Hepatic stellate cell (primary cell): ENCODE data around the gene TTC7B.

ENCODE experiments used
- DNase-seq: peaks from one replicate; pipeline ENCODE4 v3.0.0; 2011; ENCODE audit warnings: low spot score

Gene TTC7B

DNA sequence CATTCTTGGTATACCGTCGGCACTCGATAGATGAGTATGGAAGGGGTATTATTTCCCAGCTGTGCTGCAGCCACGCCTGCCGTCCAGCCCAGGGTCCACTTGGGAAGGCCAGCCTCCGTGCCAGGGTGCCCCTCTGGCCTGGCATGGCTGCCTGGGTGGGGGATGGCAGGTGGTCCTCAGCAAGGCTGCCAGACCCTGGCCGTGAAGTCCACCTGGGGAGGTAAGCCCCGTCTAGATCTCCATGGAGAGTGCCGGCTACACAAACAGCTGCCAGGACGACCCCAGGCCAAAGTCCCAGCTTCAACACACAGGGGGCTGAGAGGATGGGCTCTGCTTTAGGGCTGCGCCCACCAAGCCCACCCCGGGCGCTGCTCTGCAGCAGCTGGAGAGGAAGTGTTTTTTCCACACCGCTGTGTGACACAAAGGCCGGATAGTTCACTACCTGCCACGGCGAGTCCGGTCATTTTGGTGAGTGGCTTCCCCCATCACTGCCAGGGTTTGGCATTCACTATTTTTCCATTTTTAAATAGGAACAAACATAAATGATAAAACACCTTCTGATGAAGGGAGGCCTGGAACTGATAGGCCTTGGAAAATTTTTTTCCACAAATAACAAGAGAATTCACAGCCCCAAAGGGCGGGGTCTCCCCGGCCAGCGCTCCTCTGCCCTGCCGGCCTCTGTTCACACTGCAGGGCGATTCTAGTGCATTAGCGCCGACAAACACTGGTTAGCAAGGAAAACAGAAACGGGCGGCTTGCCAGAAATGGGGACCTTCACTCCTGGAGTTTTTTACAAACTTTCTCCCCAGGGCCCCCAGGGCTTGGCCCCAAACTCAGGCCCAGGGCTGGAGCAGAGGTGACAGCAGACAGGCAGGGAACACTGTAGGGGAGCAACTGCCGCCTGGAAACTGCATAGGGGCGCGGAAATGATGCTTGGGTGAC, 257.9 kb downstream of the TTC7B start:
- DNase-seq = no peak

DNA sequence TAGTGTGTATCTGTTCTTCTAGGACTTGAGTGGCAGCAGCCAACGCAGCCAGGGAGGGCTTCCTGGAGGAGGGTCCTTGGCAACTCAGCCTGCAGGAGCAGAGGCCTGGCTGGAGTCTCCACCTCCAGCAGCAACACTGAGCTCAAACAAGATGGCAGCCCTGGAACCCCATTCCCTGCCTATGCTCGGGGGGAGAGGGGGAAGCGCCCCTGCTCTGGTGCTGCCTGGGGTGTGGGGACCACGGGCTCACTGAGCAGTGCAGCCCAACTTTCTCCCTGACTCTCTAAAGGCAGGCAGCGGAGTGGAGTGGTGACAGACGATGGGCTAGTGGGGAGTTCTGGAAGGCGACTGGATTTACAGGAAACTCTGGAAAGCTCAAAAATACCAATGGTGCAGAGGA, 258.7 kb downstream of the TTC7B start:
- DNase-seq = no peak

DNA sequence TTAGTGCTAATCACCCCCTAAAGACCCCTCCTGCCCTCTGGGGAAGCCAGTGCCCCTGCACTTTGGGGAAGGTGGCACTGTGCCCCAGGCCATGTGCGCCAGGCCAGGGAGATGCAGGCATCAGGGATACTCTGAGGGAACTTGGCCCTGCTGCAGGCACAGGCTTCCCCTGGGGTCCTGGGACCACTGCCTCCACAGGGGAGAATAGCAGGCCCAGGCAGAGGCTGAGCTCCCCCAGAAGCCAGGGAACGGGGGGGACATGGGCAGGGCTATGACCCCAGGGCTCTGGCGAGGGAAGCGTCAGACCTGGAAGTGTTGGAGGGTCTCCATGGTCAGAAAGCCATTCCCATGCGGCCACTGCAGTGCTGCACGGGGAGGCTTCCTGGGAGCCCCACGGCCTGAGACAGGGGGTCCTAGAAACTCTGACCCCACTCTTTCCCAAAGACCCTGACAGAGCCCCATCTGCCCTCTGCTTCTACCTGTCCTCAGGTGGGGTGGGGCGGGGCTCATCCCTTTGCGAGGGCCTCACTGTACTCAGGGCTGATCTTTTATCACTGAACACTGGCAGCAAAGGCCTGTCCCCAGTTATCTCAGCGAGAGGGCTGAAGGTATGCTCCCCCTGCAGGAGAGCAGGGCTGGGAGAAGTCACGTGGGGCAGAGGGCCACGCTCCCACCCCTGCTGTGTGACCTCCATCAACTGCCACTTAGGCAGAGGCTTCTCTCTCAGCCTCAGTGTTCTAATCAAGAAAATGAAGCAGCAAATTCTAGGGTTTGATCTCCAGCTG, 259.4 kb downstream of the TTC7B start:
- no peak for DNase-seq

DNA sequence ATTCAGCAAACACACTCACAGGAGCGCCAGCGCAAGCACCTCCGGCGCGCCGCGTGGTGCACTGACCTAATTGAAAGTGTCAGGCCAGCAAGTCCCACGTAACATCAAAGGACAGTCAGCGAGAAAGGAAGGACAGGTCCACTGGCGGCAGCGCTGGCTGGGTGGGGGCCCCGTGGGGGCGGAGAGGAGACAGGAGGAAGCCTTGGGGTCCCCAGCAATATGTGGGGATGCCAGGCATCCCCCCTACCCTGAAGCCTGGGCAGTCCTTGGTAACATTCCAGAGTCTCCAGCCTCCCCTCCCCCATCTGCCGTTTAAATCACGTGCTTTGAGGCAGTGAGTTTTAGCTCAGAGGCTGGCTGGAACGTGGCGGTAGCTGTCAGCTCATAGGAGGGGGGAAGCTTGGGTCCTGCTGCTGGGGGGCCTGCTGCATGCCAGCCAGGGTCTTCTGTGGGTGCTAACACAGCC, 260.2 kb downstream of the TTC7B start:
- DNase-seq = no peak

DNA sequence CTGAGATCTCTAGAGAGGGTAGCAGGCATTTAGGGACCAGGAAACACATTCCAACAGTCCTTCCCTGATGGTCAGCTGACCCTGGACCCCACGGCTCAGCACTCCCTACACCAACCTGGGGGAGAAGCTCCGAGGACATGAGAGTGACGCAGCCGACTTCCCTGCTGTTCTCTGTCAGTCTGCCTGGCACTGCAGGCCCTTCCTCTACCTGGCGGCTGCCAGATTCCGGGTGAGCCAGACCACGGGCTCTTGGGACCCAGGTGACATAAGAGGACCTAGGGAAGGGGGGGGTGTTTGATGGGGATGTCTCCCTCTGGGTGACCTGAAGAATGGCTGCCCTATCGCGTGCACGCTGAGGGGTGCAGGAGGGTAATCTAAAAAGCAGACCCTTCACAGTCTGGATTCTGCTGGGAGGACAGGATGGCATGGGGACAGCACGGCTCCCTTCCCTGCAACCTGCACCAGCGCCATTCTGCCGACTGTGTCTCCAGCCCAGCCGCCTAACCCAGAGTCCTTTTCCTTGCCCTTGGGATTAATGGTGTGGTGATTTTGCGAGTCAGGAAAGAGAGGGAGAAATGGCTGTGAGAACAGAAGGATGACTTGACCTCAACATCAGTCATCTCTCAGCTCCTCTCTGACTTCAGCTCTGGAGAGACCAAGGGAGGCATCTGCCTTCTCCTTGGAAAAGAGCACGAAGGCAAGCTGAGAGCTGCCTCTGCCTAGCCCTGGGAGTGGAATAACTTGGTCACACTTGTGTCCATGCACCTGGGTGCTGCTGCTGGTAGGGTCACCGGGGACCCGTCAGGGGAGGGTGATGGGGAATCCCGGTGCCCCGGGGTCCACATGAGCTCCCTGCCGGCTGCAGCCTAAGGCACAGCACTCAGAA, 260.9 kb downstream of the TTC7B start:
- DNase-seq = no peak

DNA sequence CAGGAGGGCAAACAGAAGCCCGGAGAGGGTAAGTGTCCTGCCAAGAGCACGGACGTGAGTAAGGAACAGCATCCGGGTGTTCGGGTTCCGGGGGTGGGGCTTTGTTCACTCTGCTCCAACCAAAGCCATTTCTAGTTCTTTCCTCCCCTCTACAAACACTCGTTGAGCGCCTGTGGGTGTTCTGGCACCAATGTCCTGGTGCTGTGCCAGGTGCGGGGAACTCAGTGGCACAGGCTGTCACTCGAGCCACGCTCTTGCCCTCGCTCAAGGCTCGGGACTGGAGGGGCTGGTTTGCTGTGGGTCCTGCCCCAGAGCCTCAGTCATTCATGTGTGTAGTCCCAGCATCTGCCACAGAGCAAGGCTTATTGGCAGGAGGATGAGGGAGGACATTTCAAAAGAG, 261.9 kb downstream of the TTC7B start:
- no peak for DNase-seq

DNA sequence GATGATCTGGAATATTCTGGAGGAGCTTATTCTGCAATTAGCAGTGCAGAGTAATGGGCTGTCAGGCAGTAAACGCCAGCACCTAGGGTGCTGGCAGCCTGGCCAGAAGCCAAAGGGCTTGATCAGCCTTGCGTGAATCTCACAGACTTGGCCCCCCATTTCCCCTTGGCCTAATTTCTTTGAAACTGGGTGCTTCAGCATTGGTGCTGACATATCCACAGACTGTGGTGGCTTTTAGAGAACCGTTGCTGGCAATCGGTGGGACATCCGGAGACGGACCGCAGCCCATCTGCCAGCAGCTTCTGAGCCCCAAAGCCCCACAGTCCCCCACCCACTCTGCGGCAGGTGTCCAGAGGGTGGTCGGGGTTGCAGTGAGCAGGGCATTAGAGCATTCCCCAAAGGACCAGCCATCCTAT, 262.3 kb downstream of the TTC7B start:
- no peak for DNase-seq

DNA sequence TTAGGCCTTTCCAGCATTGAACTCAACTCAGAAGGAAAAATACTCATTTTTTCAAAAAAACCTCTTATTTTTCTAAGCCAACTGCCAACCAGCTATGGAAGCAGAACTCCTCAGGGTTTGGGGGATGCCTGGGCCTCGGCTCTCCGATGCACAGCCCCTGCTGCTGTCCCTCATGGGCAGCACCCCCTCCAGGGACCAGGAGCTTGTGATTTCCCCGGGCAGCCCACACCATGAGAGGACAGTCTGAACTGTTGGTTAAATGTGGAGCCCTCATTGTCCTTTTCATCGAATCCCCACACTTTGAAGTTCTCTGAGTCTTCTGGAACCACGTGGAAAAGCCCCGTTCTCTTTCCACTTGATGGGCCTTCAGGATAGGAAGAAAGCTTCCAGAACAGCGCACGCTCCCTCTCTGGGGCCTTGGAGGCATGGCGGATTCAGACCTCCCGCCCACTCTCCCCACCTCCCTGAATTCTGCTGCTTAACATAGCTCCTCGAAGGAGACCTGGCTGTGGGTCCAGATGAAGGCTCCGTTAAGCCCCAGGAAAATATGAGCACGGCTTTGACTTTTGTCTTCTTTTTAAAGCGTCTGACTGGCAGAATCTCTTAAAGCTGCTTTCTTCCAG, 262.8 kb downstream of the TTC7B start:
- DNase-seq = no peak

DNA sequence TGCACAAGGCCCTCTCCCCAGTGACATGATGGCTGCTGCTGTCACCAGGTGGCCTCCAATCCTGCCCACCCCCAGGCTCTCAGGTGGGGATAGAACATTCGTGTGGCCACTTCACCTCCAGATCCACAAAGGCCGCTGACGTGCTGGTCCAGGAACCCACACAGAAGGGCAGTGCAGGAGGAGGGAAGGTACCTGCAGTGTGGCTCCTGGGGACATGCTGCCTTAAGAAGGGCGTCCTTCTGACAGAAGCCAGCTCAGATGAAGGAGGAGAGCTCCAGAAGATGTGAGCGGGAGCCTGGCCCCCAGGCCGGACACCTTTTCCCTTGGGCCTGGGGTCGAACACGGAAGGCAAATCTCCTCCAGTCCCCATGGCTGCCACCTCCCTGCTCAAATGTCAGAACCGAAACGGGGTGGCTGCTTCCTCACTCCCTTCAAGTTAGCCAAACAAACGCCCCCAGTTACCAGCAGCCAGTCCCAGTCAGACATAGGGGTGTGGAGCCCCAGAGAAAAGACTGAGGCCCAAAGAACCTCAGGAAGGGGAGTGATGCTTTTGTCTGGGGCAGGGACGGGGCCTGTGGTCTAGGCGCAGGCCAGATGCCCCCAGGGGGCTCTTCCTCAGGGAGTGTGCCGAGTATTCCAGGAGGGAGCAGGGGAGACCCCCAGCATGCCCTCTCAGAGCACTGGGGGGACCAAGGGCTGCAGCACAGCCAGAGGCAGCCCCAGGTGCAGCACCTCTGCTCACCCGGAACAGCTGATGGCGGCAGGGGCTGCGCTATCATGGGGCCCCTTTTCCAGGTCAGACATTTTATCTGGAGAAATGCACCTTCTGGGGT, 263.5 kb downstream of the TTC7B start:
- DNase-seq = no peak

DNA sequence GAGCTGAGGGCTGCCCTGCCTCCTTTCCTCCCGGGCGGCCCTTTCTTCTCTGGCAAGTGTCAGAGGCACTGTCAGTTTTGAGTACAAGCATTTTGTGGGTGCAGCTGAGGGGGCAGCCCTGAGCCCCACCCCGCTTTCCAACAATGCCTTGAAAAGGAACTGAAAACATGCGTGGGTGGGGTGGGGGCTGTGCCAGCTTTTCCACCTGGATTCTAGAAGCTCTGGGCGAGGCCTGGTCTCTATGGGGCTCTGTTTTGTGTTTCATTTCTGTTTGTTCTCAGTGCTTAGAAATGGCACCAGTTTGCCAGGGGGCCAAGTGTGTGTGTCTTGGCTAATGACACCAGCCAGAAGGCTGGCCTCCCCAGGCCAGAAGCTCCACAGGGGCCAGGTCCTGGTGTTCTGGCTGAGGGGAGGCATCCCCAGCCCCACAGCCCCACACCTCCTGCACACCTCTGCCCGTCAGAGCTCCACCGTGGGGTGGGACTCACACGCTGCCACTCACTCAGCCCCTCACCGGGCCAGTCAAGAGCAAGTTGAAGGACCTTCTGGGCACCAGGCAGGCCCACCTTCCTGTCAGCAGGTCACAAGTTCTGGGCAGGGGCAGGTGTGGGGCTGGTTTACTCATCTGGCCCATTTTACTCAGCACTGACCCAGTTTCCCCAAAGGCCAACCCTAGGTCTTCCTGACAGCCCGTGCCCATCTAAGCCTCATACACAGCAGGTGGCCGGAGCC, 264.3 kb downstream of the TTC7B start:
- no peak for DNase-seq

DNA sequence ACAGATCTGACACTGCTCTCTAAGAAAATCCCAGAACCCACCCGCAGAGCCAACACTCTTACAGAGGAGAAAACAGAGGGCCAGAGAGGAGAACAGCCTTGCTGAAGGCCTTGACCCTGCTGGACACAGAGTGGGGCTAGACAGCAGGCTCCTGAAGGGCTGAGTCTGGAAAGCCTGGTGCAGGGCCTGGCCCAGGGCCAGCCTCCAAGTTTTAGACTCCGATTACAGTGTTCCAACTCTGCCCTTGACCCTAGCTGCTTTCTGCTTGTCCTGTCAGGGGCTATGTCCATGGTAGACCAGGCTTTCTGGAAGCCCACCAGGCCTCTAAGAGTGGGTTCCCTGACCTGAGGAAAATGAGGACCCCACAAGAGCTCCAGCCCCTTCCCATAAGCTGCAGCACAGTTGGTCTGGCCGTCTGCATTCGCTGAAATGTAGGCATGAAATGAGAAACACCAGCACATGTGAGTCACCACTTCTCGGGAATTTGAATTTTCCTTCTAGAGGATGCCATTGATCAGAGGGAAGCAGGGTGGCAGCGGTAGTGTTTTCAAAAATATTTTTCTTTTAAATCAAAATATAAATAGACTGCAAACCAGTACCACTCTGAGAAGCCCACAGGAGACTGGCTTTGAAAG, 265.0 kb downstream of the TTC7B start:
- DNase-seq = peak; percentile 78

DNA sequence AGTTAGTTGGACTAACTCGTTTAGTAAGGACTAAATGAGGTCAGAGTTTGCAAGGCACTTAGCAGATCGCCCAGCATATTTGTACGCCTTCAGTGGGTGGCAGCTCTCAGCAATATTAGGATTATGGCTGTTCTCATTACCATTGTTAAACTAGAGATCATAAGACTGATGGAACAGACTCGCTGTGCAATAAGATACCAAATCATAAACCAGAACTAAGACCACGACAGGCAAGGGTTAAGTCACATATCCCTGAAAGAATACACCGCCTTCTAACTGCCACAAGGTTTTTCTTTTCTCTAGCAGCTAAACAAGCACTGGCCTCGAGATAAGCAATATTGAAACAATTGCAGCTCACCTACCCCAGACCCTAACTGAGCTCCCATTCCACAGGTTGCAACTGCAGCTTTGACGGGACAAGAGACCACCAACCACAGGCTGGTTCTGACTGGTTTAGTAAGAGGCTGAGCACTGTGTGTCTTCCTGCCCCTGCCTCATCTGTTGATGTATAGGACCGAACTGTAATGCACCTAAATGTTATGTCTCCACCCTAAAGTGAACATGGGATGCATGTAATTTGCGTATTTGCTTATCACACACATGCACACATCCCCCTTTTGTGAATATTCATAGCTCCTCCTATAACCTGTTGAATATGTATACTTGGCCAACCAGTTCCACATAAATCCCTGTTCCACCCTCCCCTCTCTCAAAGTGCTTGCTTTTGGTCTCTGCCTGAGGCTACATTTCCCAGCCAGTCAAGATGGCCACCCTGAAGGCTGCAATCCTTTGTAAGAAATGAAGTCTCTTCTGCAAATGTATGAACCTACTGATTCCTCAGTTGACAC, 266.2 kb downstream of the TTC7B start:
- DNase-seq = no peak

DNA sequence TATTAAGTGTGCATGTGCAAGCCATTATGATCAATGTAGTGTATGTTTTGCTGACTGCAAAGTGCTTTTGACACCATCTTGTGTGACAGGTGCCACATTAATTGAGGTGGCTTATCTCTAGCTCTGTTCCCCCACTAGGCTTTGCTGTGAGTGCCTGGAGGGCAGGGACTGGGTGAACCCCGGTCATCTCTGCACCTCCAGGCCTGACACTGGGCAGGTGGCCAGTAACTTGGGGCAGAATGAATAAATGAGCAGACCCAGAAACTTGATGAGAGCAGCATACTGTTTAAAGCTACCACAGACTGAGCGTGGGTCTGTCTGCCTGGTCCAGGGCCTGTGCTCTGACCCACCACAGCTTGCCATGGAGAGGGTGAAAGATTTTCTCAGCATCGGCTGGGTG, 267.8 kb downstream of the TTC7B start:
- no peak for DNase-seq

DNA sequence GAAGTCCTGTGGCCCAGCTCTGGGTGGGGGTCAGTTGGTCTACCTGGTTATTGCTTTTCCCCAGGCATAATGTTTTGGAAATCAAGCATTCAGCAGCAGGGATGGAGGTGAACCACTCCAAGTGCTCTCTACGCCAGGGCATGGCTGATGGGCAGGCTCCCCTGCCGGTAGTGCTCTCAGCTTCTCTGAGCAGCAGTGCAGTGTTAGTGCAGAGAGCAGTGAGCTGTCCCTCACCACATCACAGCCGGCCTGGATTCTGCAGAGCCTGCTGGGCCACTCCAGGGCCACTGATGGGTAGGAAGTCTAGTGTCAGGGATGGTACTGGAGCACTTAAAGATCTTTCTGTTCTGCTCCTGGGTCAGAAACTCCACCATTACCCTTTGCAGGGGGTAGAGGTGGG, 268.3 kb downstream of the TTC7B start:
- no peak for DNase-seq

DNA sequence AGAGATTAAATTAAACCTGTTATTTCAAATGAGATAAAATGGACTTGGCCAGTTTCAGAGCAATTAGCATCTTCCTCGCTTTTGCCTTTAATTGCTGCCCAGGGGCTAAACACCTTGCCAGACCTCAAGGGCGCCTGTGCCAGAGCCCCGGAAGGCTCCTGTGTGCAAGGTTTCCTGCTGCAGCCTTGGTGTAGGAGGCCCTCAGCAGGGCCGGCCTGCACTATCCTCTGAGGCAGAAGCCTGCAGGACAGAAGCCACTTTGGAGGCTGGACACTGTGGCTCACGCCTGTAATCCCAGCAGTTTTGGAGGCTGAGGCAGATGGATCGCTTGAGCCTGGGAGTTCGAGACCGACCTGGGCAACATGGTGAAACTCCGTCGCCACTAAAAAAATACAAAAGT, 269.0 kb downstream of the TTC7B start:
- no peak for DNase-seq

DNA sequence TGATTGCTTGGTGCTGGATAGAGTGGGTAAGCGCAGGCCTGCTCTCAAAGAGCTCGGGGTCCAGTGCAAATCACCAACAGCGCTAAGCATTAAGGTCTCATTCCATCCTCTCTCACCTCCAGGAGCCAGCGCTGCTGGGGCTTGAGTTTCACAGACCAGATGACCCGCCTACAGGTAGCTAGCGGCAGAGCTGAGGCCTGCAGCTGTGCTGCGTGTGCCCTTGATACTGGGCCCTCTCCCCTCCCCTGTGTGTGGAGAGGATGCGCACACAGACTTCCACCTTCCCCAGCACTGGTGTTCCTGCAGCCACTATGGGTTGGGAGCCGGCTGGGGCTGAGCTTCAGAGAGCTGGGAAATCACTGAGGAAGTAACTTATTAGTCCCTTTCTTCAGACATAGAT, 269.5 kb downstream of the TTC7B start:
- no peak for DNase-seq

DNA sequence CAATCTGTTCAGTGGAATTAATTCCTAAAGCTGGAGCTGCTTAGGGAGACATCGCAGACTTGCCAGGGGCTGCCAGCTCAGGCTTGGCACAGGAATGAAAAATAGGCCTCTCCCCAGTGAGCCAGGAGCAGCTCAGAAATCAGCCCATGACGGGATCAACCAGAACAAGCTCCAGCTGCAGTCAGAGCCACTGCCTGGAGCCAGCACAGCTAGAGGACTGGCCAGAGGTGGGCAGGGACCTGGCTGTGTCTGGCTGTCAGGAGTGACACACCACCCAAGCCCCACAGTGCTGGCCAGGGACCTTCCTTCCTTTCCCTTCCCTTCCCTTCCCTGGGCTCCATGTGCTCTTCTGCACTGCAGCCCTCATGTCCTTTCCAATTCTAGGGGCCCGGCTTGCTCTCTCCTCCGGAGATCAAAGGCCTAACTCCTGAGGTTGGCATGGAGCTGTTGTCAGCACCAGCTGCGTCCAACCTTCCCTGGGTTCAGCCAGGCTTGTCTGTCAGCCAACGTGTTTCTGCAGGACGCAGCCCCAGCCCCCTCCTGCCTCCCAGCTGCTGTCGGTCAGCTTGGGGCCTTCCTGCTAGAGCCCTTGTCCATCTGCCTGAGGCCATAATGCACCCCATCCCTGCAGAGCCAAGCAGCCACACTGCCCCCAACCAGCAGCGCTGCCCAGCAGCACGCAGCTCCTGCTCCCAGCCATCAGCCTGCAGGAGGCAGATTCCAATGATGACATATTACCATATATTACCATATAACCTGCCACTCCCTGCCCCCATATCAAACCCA, 270.1 kb downstream of the TTC7B start:
- no peak for DNase-seq

DNA sequence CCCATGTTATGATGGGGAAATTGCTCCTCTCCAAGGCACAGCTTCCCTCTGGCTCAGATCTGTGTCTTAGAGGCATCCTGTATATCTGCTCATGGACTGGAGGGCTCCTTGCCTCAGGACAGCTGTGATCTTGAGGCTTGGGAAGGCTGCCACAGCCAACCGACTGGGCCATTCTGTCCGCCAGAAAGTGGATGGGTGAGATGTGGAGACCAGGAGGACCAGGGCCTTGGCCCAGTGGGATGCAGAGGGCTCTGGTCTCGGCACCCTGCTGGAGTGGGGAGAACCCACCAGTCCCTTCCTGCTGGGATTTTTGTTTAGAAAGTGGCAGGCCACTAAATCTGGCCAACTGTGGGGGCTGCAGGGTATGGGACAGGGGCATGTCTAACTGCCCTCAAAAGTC, 270.8 kb downstream of the TTC7B start:
- DNase-seq = no peak
